T-cell (primary cell): ENCODE measurements around the gene PODXL2. TPM values are rescaled to one million over a fixed set of nuclear protein-coding genes. Genes with fewer than 3 reads are reported as not detected.
"Not testable (repeated sequence)": the region's sequence is repeated elsewhere in the genome, so short reads cannot be mapped to it uniquely, and the experiment has no call there.

Experiments used
- ATAC-seq, 4 experiments: fragments of 200-7000 bp in 3 of 4; fragments of 150-1000 bp in 1 of 4; cut with Tn5 transposase; replicated peaks in 1 of 4; 1 replicate in 3 of 4; 2 replicates in 1 of 4; pipeline ENCODE4 v1.10.0; 2021; ENCODE audit warnings: moderate library complexity in 3 of 4, mild to moderate bottlenecking in 2 of 4, moderate number of reproducible peaks in 1 of 4
- CTCF ChIA-PET, 2 donors: fragments of 300-600 bp; sonication (Branson Sonifier 250); formaldehyde crosslinking; loops; one replicate each; lab custom pipeline; 2022; ENCODE audit warnings: antibody characterized with exemption in 2 of 2; lab: Charles Lee
- POLR2A ChIA-PET, 2 donors: fragments of 300-600 bp; sonication (Branson Sonifier 250); formaldehyde crosslinking; loops; one replicate each; lab custom pipeline; 2022; ENCODE audit warnings: antibody characterized with exemption in 2 of 2; lab: Charles Lee
- DNase-seq, 35 experiments: peaks; one replicate each; pipeline versions ENCODE4 v3.0.0 to v3.0.0-alpha.2; 2013 to 2023
- H3K27ac ChIP-seq: one replicate; pipeline ENCODE4 v1.5.1; 2013; ENCODE audit warnings: low read length
- H3K27me3 ChIP-seq, 2 experiments: replicated peaks in 1 of 2; 1 replicate in 1 of 2; 2 replicates in 1 of 2; pipeline versions ENCODE4 v1.6.1 to v1.7.0; 2013; ENCODE audit warnings: low read length in 1 of 2, mixed read lengths in 1 of 2; ENCODE audit not compliant: control insufficient read depth in 2 of 2, insufficient read depth in 2 of 2; ENCODE audit errors: extremely low read depth in 1 of 2
- H3K36me3 ChIP-seq, 2 donors: 1 replicate in 1 of 2; 2 replicates in 1 of 2; pipeline versions ENCODE4 v1.6.1 to v1.7.0; 2013; ENCODE audit warnings: low read length in 1 of 2; ENCODE audit not compliant: control insufficient read depth in 2 of 2, insufficient read depth in 1 of 2; ENCODE audit errors: extremely low read depth in 1 of 2
- H3K4me1 ChIP-seq, 2 experiments: 1 replicate in 1 of 2; 2 replicates in 1 of 2; pipeline versions ENCODE4 v1.6.1 to v1.7.0; 2013; ENCODE audit warnings: low read length in 2 of 2, mixed read lengths in 1 of 2; ENCODE audit not compliant: insufficient read depth in 2 of 2, control insufficient read depth in 1 of 2; ENCODE audit errors: extremely low read depth in 1 of 2
- H3K4me3 ChIP-seq, 2 donors: 1 replicate in 1 of 2; 2 replicates in 1 of 2; pipeline versions ENCODE4 v1.5.1 to v1.7.0; 2013; ENCODE audit warnings: mild to moderate bottlenecking in 2 of 2, low read length in 1 of 2, moderate library complexity in 1 of 2; ENCODE audit not compliant: control insufficient read depth in 1 of 2; ENCODE audit errors: extremely low read depth in 1 of 2
- H3K9me3 ChIP-seq: 2 replicates; pipeline ENCODE4 v1.7.0; 2013
- H3K27ac Mint-ChIP-seq, 2 donors: one replicate each; pipeline ENCODE4 v1.8.0; 2020 to 2021; ENCODE audit warnings: mild to moderate bottlenecking in 2 of 2, mixed read lengths in 2 of 2
- H3K27me3 Mint-ChIP-seq, 2 donors: one replicate each; pipeline ENCODE4 v1.8.0; 2021 to 2022; ENCODE audit warnings: mixed read lengths in 2 of 2
- H3K36me3 Mint-ChIP-seq: one replicate; pipeline ENCODE4 v1.8.0; 2021; ENCODE audit warnings: mixed read lengths
- H3K4me1 Mint-ChIP-seq, 3 donors: one replicate each; pipeline ENCODE4 v1.8.0; 2020 to 2022; ENCODE audit warnings: mixed read lengths in 3 of 3, mild to moderate bottlenecking in 1 of 3
- H3K4me3 Mint-ChIP-seq, 3 donors: one replicate each; pipeline ENCODE4 v1.8.0; 2020 to 2022; ENCODE audit warnings: mild to moderate bottlenecking in 3 of 3, mixed read lengths in 3 of 3, moderate library complexity in 3 of 3
- H3K9me3 Mint-ChIP-seq, 3 donors: one replicate each; pipeline ENCODE4 v1.8.0; 2020 to 2022; ENCODE audit warnings: mixed read lengths in 3 of 3
- WGBS: methylation state at CpG from one replicate; pipeline ENCODE4 v1.1.5; 2013; ENCODE audit warnings: missing lambda C conversion rate; ENCODE audit not compliant: insufficient coverage; 5-methylcytosine and 5-hydroxymethylcytosine counted together
- total RNA-seq, 35 experiments: library from RNA in 6 of 35; stranded (reverse) in 6 of 35; fragments of 120-200 nt in 1 of 35; gene quantifications; one replicate each; pipeline versions ENCODE4 v1.2.1 to v1.2.4 and lab custom pipeline; 2013 to 2026

The PODXL2 gene
- total RNA-seq, 5 donors from 2014 or later (not counting 1 experiment from before 2014, with no cell fraction given), result 2.0 to 4.7 (median 4.2) TPM

- WGBS, result 95% methylated on average over 40 of the region's 41 CpGs
- Histone ChIP-seq H3K36me3 (peaks cover 12 to 25% of the 10 kb centered on the region in 2 donors), H3K27me3 (no peaks in the 10 kb centered on the region), H3K9me3 (no peaks in the 10 kb centered on the region), H3K4me3 (no peak overlapping the region), H3K27ac (no peak overlapping the region), H3K4me1 (no peaks in the 10 kb centered on the region)
- H3K27ac Mint-ChIP-seq, result no peak overlapping the region
- H3K36me3 Mint-ChIP-seq, result peaks cover 41% of the 10 kb centered on the region
- CTCF ChIA-PET, result no interaction called here
- no peaks in the 10 kb centered on the region for H3K27me3 Mint-ChIP-seq
- ATAC-seq (no peak), DNase-seq (no peak)
- H3K4me3 Mint-ChIP-seq, result no peak overlapping the region
- POLR2A ChIA-PET, result no interaction called here
- H3K9me3 Mint-ChIP-seq, result no peaks in the 10 kb centered on the region
- H3K4me1 Mint-ChIP-seq, result peaks cover 0 to under 1% (median 0%) of the 10 kb centered on the region in 3 donors
Measured at GRCh38 chr3:127604546-127605165, 24.3 kb upstream of the PODXL2 start.

- H3K9me3 ChIP-seq, H3K4me1 ChIP-seq, H3K4me3 Mint-ChIP-seq, H3K27me3 Mint-ChIP-seq, H3K27ac ChIP-seq, DNase-seq, H3K27me3 ChIP-seq, H3K27ac Mint-ChIP-seq, H3K4me3 ChIP-seq, POLR2A ChIA-PET, H3K9me3 Mint-ChIP-seq, ATAC-seq, H3K4me1 Mint-ChIP-seq: not testable (repeated sequence)
- CTCF ChIA-PET, result interaction anchor here in 1 of 2 donors (0.5 kb wide), 1 partner anchor 20 kb away, joined by 3 read pairs; no protein-coding TSS in a partner anchor
- H3K36me3 ChIP-seq, result peaks cover 12 to 27% of the 10 kb centered on the region in 2 donors
- H3K36me3 Mint-ChIP-seq, result peaks cover 47% of the 10 kb centered on the region
- whole genome bisulfite sequencing, result 77% methylated on average over 5 of the region's 7 CpGs
Measured at GRCh38 chr3:127605547-127605946, 23.4 kb upstream of the PODXL2 start.

- peaks cover 12 to 34% of the 10 kb centered on the region in 2 donors for H3K36me3 ChIP-seq
- Mint-ChIP-seq H3K4me1 (no peaks in the 10 kb centered on the region), H3K9me3 (no peaks in the 10 kb centered on the region), H3K27ac (no peak overlapping the region), H3K36me3 (peaks cover 50% of the 10 kb centered on the region), H3K27me3 (no peaks in the 10 kb centered on the region), H3K4me3 (no peak overlapping the region)
- ChIA-PET CTCF (no interaction called here), POLR2A (no interaction called here)
- H3K4me3 ChIP-seq, result no peak overlapping the region
- WGBS, result 87% methylated on average over 15 of the region's 24 CpGs
- ATAC-seq (no peak), DNase-seq (no peak)
- H3K27me3 ChIP-seq, result no peaks in the 10 kb centered on the region
- H3K9me3 ChIP-seq, result no peaks in the 10 kb centered on the region
- no peak overlapping the region for H3K27ac ChIP-seq
- no peaks in the 10 kb centered on the region for H3K4me1 ChIP-seq
Measured at GRCh38 chr3:127606086-127606805, 22.7 kb upstream of the PODXL2 start.

GRCh38 chr3:127606981-127607595, 21.9 kb upstream of the PODXL2 start:
- POLR2A ChIA-PET, result no interaction called here
- no peak overlapping the region for H3K27ac Mint-ChIP-seq

GRCh38 chr3:127607675-127608361, 21.2 kb upstream of the PODXL2 start:
- H3K36me3 ChIP-seq, result peaks cover 12 to 36% of the 10 kb centered on the region in 2 donors

More at GRCh38 chr3:127606981-127607595, 21.9 kb upstream of the PODXL2 start:
- Mint-ChIP-seq H3K4me1 (no peaks in the 10 kb centered on the region), H3K36me3 (peaks cover 53% of the 10 kb centered on the region), H3K4me3 (no peak overlapping the region), H3K27me3 (no peaks in the 10 kb centered on the region), H3K9me3 (no peaks in the 10 kb centered on the region)
- ATAC-seq, result no peak
- no peak for DNase-seq
- CTCF ChIA-PET, result interaction anchor here in 1 of 2 donors (0.9 kb wide), 1 partner anchor 10 kb away, joined by 3 read pairs; no protein-coding TSS in a partner anchor
- Histone ChIP-seq H3K4me3 (no peak overlapping the region), H3K4me1 (no peaks in the 10 kb centered on the region), H3K9me3 (no peaks in the 10 kb centered on the region), H3K36me3 (peaks cover 12 to 36% of the 10 kb centered on the region in 2 donors), H3K27ac (no peak overlapping the region), H3K27me3 (no peaks in the 10 kb centered on the region)
- WGBS, result 95% methylated on average over 17 of the region's 17 CpGs

GRCh38 chr3:127608362-127608718, 20.6 kb upstream of the PODXL2 start:
- peaks cover 53% of the 10 kb centered on the region for H3K36me3 Mint-ChIP-seq
- DNase-seq, result no peak
- CTCF ChIA-PET, result no interaction called here

More at GRCh38 chr3:127607675-127608361, 21.2 kb upstream of the PODXL2 start:
- Mint-ChIP-seq H3K27me3 (no peaks in the 10 kb centered on the region), H3K9me3 (no peaks in the 10 kb centered on the region), H3K4me1 (no peaks in the 10 kb centered on the region), H3K27ac (no peak overlapping the region), H3K4me3 (no peak overlapping the region), H3K36me3 (peaks cover 53% of the 10 kb centered on the region)
- DNase-seq, result no peak
- no peak for ATAC-seq
- 100% methylated on average over 3 of the region's 7 CpGs for WGBS
- CTCF ChIA-PET, result interaction anchor here in 1 of 2 donors (0.9 kb wide), 1 partner anchor 10 kb away, joined by 3 read pairs; no protein-coding TSS in a partner anchor
- POLR2A ChIA-PET, result no interaction called here
- no peak overlapping the region for H3K27ac ChIP-seq
- H3K27me3 ChIP-seq, result no peaks in the 10 kb centered on the region
- H3K4me1 ChIP-seq, result no peaks in the 10 kb centered on the region
- no peaks in the 10 kb centered on the region for H3K9me3 ChIP-seq
- H3K4me3 ChIP-seq, result no peak overlapping the region

More at GRCh38 chr3:127608362-127608718, 20.6 kb upstream of the PODXL2 start:
- no peak for ATAC-seq
- Histone ChIP-seq H3K4me3 (no peak overlapping the region), H3K27me3 (no peaks in the 10 kb centered on the region), H3K36me3 (peaks cover 12 to 36% of the 10 kb centered on the region in 2 donors), H3K4me1 (no peaks in the 10 kb centered on the region), H3K27ac (no peak overlapping the region), H3K9me3 (no peaks in the 10 kb centered on the region)
- Mint-ChIP-seq H3K27me3 (no peaks in the 10 kb centered on the region), H3K9me3 (no peaks in the 10 kb centered on the region), H3K4me1 (no peaks in the 10 kb centered on the region), H3K4me3 (no peak overlapping the region), H3K27ac (no peak overlapping the region)
- 94% methylated on average over 14 of the region's 14 CpGs for WGBS
- POLR2A ChIA-PET, result no interaction called here
